GM18873 (cell line): ENCODE results near the gene PCBP1.
A peak's percentile ranks its signal among the peaks of the same experiment; 100 is the strongest.
"Not testable (repeated sequence)": the region's sequence is repeated elsewhere in the genome, so short reads cannot be mapped to it uniquely, and the experiment has no call there.

Experiments
- ATAC-seq: cut with Tn5 transposase; IDR thresholded peaks from one replicate; pipeline ENCODE4 v1.9.1; 2021; ENCODE audit warnings: mild to moderate bottlenecking, moderate library complexity, moderate number of reproducible peaks; ENCODE audit not compliant: unreplicated experiment, low FRiP score

PCBP1 gene

DNA sequence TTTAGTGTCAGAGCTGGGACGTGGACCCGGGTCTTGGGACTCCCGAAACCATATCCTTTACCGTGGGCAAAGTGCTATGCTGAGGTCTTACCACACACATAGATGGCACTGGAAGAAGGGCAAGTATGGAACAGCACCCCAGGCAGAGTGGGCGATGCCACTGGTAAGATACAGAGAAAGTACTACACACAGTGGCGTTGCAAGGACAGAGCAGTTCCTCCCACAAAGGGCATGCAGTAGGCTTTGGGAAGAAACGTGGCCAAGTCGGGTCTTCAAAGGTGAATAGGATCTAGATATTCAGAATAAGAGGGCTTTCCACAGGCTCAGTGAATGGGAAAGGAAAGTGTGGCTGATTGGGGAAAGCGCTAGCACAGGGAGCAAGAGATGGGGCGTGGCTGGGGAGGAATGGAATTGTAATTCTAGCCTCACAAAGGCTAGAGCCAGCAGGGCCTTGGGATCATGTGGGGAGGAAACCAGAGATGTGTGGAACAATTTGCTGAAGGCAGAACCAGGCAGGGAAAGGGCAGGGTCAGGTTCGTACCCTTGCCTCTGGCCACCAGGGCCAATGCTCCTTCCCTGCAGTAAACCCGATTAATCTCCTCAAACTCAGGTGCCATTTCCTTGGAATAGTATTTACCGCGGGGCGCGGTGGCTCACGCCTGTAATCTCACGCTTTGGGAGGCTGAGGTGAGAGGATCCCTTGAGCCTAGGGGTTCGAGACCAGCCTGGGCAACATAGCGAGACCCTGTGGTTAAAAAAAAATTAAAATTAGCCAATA is 36.0 kb downstream of the PCBP1 start:
- ATAC-seq: no peak

DNA sequence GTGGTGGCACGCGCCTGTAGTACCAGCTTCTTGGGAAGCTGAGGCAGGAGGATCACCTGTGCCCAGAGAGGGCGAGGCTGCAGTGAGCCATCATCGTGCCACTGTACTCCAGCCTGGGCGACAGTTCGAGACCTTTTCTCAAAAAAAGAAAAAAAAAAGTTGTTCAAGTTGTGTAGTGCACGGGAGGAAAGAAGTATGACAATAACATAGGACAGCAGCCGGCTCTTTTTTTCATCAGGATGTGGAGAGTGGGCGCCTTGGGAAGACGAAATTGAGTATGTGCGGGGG is 36.5 kb downstream of the PCBP1 start:
- ATAC-seq: no peak

DNA sequence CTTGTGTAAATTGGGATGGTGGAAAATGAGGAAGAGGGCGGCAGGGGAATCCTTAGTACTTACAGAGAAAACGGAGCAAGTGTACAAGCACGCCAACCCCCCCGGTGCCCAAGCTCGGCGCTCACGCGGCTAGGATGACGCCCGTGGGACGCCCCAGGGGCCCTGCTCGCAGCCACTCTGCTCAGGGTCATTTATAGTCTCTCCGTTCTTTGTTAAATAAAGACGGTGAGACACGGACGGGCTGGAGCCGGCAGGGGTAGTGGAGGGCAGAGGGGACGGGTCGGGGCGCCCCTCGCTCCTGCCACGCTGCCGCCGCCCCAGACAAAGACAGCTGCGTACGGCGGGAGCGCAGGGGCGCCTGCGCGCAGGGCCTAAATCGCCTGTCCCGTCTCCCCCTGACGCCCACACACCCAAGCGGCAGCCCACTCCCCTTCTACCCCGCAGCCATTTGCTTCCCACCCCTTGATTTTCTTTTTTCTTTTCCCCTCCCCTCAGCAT is 37.8 kb downstream of the PCBP1 start:
- ATAC-seq: no peak

DNA sequence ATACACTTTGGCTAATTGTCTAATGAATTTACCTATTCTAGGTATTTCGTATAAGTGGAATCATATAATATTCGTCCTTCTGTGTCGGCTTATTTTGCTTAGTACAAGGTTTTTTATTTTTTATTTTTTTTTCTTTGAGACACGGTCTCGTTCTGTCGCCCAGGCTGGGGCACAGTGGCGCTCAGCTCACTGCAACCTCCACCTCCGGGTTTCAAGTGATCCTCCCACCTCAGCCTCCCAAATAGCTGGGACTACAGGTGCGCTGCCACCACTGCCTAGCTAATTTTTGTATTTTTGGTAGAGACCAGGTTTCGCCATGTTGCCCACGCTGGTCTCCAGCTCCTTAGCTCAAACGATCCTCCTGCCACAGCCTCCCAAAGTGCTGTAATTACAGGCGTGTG is 38.2 kb downstream of the PCBP1 start:
- no peak for ATAC-seq

DNA sequence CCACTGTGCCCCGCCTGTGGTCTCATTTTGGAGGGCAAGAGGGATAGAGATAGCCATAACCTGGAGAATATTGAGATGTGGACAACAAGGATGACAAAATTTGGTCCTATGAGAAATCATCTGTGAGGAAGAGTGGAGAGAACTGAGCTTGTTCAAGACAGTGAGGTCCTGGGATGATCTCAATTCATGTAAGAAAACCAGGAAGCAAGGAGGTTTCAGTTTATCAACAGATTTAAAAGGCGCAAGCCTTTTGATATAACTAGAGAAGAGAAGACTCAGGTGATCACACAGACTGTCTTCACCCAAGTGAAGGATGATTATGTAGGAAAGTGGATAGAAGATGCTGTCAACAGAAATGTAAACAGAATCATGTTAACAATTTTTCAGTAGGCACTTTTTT is 39.1 kb downstream of the PCBP1 start:
- ATAC-seq: no peak

DNA sequence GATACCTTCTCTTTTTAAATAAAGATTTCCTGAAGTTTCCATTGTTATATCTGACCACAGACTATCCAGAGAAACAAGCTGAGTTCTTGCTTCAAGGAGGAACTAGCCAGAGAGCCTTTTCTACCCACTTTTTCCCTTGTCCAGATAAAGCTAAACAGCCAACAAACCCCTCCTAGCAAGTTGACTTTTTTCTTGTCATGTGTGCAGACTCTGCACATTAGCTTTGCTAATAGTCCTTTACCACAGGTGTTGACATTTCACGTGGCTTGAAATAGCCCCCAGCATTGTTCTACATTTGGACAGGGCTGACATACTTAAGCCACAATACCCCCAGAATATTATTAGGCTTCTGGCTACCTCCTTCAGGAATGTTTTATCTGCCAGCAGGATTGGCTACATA is 40.7 kb downstream of the PCBP1 start:
- no peak for ATAC-seq

DNA sequence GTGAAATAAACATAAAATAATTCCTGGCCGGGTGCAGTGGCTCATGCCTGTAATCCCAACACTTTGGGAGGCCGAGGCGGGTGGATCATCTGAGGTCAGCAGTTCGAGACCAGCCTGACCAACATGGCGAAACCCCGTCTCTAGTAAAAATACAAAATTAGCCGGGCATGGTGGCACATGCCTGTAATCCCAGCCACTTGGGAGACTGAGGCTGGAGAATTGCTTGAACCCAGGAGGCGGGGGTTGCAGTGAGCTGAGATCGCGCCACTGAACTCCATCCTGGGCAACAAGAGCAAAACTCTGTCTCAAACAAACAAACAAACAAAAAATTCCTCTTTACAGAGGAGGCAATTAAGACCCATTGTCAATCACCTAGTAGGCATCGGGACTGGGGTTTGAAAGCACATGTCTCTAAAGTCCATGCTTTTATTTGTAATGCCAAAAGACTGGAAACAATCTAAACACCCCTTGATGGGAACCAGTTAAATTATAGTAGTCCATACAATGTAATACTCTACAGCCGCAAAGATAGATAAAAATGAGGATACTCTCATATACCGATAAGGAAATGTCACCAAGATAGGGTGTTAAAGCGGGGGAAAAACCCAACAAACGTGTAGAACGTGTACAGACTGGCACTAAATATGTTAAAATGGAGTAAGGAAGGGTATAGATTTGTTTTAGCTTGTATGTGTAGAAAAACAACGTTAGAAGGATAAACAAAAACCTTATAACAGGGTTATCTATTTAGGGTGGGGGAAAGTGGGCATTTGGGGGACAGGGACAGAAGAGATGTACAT is 44.3 kb downstream of the PCBP1 start:
- ATAC-seq: not testable (repeated sequence)

DNA sequence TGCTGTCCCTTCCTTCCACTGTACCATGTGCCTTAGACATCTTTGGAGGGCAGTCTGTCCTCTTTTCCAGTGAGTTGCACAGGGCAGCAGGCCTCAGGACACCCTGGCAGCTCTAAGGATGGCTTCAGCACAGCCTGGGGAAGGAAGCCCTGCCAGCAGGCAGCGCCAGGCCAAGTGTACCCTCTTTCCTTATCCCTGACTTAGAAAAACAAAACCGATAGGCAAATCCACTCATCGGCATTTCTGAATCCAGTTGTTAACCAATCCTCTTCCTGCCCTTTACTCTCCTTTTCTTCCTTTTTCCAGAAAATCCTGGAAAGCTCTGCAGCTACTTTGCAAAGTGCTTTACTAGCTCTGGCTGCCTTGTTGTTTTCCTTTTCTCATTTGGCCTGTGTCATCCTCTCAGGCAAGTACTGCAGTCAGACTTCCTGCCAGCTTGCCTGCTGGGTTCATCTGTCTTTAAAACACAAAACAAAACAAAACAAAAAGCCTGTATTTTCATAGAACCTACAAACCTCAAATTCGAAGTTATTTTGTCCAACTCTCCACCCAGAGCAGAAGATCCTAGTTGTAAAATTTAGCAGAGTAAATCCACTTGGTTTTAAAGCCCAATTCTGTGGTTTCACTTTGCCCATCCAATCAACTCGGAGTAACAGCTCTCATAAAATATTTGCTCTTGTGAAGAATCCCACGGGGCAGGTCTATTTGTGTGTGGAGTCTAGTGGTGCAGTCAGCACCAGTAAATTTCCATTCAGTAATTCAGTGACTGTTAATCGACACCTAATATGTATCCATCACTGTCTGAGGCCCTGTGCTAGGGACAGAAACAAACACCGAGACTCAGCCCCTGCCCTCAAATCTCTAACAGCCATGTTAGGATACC is 45.2 kb downstream of the PCBP1 start:
- ATAC-seq: peak; percentile 35

DNA sequence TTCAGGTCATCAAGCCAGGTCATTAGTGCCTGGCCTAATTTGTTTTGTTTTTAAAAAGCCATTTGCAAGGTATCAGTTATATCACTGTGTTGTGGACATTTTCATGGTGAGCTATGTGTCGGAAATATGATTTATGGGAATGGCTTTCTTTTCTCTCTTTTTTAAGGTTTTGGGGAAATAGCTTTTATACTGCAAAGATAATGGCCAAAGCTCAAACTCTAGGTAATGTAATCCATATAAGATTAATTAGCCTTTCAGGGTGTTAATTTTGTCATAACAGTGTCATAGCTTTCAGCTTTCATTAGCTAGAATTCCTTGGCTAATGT is 45.8 kb downstream of the PCBP1 start:
- no peak for ATAC-seq

DNA sequence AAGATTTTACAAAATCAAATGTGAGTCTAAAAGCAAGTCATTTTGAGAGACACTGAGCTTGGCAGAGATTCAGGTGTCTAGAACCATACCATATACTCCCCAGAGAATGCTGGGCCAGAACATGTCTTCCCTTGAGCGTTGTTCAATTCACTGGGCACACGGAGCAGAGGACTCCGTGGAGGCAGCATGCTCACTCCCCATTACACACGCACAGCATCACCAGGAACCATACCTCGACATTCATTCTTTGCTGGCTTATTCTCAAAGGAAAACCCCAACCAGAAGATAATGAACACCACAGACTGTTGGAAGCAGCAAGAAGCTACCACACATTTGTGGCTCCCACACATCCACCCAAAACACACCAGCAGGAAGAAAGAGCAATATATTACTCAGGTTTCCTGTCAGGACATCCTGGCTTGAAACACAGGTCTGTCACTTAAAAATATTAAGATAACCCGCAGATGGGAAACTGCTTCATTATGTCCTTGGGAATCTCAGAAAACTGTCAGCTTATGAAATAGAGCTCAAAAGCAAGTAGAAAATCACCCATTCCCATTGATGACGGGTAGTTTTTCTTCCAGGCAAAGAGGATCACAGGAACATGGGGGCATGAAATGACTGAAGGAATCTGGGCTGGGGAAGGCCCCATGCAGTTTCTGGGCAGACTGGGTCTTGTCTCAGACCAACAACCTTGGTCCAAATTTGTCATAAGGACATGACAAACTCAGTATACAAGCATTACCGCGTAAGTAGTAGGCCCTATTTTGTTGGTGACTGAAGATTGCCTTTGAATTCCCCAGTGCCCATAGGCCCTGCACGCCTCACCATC is 46.4 kb downstream of the PCBP1 start:
- no peak for ATAC-seq

DNA sequence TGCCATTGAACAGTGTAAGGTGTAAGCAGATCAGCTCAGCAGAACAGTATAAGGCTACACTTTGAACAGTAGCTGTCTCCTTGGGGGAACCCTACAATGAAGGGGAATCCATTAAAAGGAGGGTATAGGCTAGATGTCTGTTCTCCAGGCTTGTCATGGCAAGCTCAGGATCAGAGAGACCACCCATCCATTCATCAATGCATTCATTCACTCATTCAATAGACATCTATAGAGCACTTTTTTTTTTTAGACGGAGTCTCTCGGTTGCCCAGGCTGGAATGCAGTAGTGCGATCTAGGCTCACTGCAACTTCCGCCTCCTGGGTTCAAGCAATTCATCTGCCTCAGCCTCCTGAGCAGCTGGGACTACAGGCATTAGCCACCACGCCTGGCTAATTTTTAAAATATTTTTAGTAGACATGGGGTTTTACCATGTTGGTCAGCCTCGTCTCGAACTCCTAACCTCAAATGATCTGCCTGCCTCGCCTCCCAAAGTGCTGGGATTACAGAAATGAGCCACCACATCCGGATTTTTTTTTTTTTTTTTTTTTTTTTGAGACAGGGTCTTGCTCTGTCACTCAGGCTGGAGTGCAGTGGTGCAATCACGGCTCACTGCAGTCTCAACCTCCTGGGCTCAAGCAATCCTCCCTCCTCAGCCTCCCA is 47.2 kb downstream of the PCBP1 start:
- ATAC-seq: not testable (repeated sequence)
